HG03342 (cell line): ENCODE results near the gene CDC45.
A peak's percentile ranks its signal among the peaks of the same experiment; 100 is the strongest.

Experiments
- ATAC-seq: cut with Tn5 transposase; IDR thresholded peaks from one replicate; pipeline ENCODE4 v1.9.1; 2021; ENCODE audit warnings: mild to moderate bottlenecking, moderate library complexity; ENCODE audit not compliant: unreplicated experiment

The CDC45 gene

GRCh38 chr22:19466848-19467752, 12.6 kb upstream of the CDC45 start:
- no peak for ATAC-seq

- no peak for ATAC-seq
Observed at GRCh38 chr22:19467912-19468311, 11.8 kb upstream of the CDC45 start.

DNA sequence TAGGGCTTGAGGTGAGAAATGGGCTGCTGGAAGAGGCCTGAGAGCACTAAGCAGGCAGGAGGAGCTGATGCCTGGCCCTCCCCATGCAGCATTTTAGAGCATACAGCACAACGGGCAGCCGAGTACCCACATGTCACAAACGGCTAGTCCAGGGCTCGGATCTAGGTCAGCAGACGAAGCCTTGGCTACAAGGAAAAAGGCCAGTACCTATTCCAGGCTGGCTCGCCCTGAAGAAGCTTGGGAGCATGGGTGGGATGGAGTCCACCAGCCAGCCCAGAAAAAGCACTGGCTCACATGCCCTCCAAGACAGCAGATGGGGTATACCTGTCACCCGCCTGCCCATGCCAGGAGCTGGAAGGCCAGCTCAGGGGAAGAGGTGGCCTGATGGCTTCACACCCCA, 10.3 kb upstream of the CDC45 start:
- no peak for ATAC-seq

GRCh38 chr22:19470010-19470409, 9.7 kb upstream of the CDC45 start:
- ATAC-seq = no peak

GRCh38 chr22:19471572-19471971, 8.1 kb upstream of the CDC45 start:
- ATAC-seq = no peak

DNA sequence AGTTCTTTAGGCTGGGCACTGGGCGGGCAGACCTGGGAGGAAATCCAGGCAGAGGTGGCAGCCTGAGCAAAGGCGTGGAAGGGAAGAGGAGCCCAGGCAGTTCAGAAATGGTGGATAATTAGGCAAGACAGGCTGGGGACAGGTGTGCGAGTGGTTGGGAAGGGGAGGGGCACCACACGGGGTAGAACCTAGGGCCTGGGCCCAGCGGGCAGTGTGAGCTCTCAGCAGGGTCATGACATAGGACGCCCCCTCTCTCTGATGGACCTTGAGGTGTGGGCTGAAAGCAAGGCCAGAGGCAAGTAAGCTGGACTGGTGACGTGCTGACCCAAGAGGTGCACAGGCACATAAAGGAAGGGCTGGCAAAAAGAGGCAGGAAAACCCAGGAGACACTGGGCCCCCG, 7.5 kb upstream of the CDC45 start:
- ATAC-seq = no peak

DNA sequence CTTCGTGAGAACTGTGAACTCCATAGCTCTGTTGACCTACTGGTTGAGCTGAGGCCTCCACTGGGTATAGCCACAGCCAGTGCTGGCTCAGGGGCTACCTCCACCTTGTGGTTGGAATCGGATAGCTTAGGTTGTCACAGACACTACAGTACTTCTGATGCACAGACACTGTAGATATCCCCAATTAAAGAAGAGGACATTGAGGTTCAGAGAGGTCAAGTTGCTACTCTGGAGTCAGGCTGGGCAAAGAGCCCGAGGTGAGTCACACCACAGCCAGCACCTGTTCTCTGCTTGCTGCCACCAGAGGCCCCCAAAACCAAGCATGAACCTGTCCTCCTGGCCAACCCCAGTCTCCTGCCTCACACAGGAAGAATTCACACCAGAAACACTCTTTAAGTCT, 6.1 kb upstream of the CDC45 start:
- ATAC-seq = no peak

DNA sequence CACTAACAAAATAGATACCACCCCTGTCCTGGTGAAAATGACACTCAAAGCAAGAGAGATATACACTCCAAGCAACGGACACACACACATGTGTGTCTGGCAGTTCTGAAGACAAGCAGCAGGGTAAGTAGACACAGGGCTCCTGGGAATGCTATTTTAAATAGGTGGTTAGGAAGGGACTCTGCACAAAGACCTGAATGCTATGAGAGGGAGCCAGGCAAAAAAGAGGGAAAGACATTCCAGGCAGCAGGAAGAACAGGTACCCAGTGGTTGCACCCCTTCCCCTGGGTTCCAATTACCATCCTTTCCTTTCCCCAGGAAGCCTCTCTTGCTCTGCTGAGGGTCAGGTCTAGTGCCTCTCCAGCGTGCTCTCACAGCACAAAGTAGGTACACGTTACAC, 3.7 kb upstream of the CDC45 start:
- no peak for ATAC-seq

GRCh38 chr22:19477321-19478044, 2.2 kb upstream of the CDC45 start:
- ATAC-seq = no peak

- no peak for ATAC-seq
Observed at GRCh38 chr22:19478045-19478900, 1.4 kb upstream of the CDC45 start.

- ATAC-seq = peak; percentile 43
Observed at GRCh38 chr22:19478901-19479354, 792 bp upstream of the CDC45 start, which contains the start of gene UFD1. UFD1 (minus strand) TSS chr22:19479193; CDS start chr22:19479085, 108 bp downstream.

- ATAC-seq = no peak
Observed at GRCh38 chr22:19480173-19480568, 451 bp downstream of the CDC45 start.

DNA sequence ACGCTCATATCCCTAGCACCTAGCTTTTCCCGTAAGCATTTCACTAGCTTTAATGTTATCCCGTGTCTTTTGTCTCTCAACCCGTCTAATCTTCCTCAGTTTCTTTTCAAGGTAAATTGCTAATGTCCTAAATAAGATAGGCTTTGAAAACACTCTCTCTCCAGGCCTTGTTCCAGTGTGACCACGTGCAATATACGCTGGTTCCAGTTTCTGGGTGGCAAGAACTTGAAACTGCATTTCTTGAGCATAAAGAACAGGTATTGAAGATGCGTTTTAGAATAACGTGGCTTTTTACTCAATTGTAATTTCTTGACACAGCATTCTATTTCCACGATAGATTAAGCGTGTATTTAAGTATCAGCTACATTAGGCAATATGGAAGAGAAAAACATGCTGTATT, 1.1 kb downstream of the CDC45 start:
- no peak for ATAC-seq

DNA sequence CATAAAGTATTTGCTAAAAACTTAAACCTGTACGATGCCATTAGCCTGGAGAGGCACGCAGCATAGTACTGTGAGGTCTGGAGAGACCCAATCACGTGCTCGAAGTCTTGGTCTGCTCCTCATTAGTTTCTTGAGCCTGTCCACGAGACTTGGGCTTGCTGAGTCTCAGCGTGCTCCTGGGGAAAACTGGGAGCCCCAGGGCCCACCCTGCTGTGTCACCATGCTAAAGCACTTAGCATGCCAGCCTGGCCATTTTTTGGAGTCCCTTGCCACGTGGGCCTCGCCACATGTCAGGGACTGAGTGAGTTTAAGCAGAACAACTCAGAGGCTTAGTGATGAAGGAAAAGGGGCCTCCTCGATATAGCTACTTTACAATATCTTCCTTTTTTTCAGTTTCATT, 2.6 kb downstream of the CDC45 start:
- ATAC-seq = no peak

DNA sequence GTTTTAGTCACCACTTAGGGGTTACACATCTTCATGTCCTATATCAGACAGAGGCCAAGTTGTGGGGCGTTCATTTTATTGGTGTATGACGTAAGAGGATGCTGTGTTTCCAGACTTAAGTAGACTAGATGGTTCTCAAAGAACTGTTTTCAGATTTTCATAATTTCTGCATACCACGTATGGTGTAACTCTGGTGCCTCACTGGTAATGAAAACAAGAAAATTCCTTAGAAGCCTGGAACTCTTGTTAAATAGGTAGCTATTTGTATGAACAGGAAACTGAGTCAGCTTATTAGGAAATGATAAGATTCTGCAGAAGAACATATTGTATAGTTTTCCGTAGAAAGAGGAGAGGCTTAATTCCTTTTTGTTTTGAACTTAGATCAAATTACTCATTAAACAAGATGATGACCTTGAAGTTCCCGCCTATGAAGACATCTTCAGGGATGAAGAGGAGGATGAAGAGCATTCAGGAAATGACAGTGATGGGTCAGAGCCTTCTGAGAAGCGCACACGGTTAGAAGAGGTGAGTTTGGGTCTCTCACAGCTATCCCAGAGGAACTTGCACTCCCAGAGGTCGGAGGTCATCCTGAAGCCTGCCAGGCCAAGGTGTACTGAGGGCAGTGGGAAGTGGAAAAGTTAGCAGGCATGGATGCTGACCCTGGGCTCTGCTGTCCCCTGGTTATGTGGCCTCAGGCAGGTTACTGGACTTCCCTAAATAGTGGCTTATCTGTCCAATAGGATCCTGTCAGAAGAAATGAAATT, 3.9 kb downstream of the CDC45 start:
- no peak for ATAC-seq

DNA sequence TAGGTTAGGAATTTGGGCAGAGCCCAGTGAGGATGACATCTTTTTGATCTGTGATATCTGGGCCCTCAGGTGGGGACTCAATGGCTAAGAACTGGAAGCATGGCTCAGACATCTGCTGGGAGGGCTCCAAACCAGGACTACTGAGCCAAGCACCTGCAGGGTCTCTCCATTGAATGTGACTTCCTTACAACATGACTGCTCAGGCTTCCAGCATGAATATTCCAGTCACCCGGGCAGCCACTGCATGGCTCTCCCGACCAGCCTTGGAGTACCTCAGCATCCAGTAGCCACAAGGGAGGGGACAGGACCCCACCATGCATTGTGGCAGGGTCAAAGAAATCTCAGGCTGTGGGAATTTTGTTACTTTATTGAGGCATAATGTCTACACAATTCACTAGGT, 8.6 kb downstream of the CDC45 start:
- ATAC-seq = no peak

DNA sequence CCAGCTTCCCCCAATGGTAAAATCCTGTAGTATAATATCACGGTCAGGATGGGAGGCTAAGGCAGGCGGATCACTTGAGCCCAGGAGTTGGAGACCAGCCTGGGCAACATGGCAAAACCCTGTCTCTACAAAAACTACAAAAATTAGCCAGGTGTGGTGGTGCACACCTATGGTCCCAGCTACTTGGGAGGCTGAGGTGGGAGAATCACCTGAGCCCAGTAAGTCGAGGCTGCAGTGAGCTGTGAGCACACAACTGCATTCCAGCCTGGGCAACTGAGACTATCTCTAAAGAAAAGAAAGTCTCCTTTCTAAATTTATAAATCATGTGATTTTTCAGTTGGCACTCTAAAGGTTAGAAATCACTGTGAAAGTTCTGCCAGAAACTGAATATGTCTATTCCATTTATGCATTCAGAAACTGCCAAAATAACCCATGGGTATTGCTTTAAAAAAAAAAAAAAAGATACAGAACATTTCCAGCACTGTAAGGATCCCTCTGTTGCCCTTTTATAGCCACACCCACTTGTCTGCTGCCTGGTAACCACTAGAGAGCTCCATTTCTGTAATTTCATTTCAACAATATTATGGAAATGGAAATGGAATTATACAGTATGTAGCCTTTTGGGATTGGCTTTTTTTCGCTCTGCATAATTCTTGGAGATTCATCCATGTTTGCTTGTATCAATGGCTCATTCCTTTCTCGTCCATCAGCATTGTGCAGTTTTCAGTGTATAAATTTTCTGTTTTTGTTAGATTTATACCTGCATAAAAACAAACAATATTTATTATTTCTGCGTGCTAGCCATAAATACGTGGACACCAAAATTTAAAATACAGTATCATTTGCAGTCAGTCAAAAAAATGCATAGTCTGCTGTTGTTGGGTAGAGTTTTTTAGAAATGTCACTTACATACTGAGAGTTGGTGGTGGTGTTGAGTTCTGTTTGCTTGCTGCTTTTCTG, 9.4 kb downstream of the CDC45 start:
- no peak for ATAC-seq

DNA sequence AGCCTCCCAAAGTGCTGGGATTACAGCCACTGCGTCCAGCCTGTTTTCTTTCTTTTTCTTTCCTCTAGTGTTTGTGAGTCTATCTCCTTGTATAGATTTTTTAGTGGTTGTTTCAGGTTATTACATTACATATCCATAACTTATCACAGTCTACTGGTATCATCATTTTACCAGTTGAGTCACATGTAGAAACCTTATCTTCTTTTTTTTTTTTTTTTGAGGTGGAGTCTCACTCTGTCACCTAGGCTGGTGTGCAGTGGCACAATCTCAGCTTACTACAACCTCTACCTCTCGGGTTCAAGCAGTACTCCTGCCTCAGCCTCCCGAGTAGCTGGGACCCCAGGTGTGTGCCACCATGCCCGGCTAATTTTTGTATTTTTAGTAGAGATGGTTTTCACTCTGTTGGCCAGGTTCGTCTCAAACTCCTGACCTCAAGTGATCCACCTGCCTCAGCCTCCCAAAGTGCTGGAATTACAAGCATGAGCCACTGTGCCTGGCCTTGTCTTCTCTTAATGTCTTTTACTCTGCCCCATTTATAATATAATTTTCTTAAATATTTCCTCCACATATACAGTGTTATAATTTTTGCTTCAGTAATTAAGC, 11.0 kb downstream of the CDC45 start:
- no peak for ATAC-seq
